Dedifferentiated amniotic fluid mesenchymal stem cell (primary cell): ENCODE results near the gene GPD1.

Source experiments
- DNase-seq: peaks from one replicate; pipeline ENCODE4 v3.0.0-alpha.2; 2016; ENCODE audit errors: extremely low spot score

The GPD1 gene

GRCh38 chr12:50101663-50102062 is 2.1 kb upstream of the GPD1 start:
- DNase-seq: peak; percentile 24

GRCh38 chr12:50102131-50102531 is 1.7 kb upstream of the GPD1 start:
- DNase-seq: no peak

GRCh38 chr12:50102646-50103309 is 1.0 kb upstream of the GPD1 start:
- no peak for DNase-seq

- DNase-seq: no peak
Observed at GRCh38 chr12:50103351-50103750, 457 bp upstream of the GPD1 start.

- DNase-seq: no peak
Observed at GRCh38 chr12:50104417-50105366, 884 bp downstream of the GPD1 start.

- no peak for DNase-seq
Observed at GRCh38 chr12:50105913-50106450, 2.2 kb downstream of the GPD1 start.

GRCh38 chr12:50106907-50107306 is 3.1 kb downstream of the GPD1 start:
- no peak for DNase-seq

- DNase-seq: no peak
Observed at GRCh38 chr12:50107416-50108268, 3.8 kb downstream of the GPD1 start.

GRCh38 chr12:50109319-50109718 is 5.5 kb downstream of the GPD1 start:
- DNase-seq: no peak

GRCh38 chr12:50110127-50110761 is 6.4 kb downstream of the GPD1 start:
- no peak for DNase-seq

- DNase-seq: no peak
Observed at GRCh38 chr12:50110762-50111351, 7.0 kb downstream of the GPD1 start.

GRCh38 chr12:50111395-50111692 is 7.5 kb downstream of the GPD1 start:
- DNase-seq: no peak

- DNase-seq: peak; percentile 100
Observed at GRCh38 chr12:50111693-50112455, 8.1 kb downstream of the GPD1 start, which contains the start of gene COX14. Gene COX14 (plus strand): TSS chr12:50112236. CDS start chr12:50120044, 7,808 bp downstream.

- no peak for DNase-seq
Observed at GRCh38 chr12:50112456-50113218, 8.8 kb downstream of the GPD1 start.

GRCh38 chr12:50117057-50117622 is 13.3 kb downstream of the GPD1 start:
- DNase-seq: no peak

- DNase-seq: no peak
Observed at GRCh38 chr12:50119387-50119786, 15.6 kb downstream of the GPD1 start.

GRCh38 chr12:50120521-50120920 is 16.7 kb downstream of the GPD1 start:
- DNase-seq: no peak

GRCh38 chr12:50120953-50121352 is 17.1 kb downstream of the GPD1 start:
- DNase-seq: no peak

- DNase-seq: no peak
Observed at GRCh38 chr12:50121641-50122040, 17.8 kb downstream of the GPD1 start.
